GM18520 (cell line): ENCODE results near the gene BTBD2.
A peak's percentile ranks its signal among the peaks of the same experiment; 100 is the strongest.

Experiments
- ATAC-seq: cut with Tn5 transposase; IDR thresholded peaks from one replicate; pipeline ENCODE4 v1.9.1; 2021; ENCODE audit not compliant: unreplicated experiment

BTBD2 gene

GRCh38 chr19:2050991-2051772 is 35.7 kb upstream of the BTBD2 start, which contains the start of gene MKNK2:
Gene MKNK2 (minus strand): TSS chr19:2051244. CDS start chr19:2050851, 393 bp downstream.
- peak; percentile 42 for ATAC-seq

GRCh38 chr19:2050349-2050990 is 35.0 kb upstream of the BTBD2 start:
- ATAC-seq, result peak; percentile 0

- no peak for ATAC-seq
Measured at GRCh38 chr19:2049741-2050348, 34.3 kb upstream of the BTBD2 start.

DNA sequence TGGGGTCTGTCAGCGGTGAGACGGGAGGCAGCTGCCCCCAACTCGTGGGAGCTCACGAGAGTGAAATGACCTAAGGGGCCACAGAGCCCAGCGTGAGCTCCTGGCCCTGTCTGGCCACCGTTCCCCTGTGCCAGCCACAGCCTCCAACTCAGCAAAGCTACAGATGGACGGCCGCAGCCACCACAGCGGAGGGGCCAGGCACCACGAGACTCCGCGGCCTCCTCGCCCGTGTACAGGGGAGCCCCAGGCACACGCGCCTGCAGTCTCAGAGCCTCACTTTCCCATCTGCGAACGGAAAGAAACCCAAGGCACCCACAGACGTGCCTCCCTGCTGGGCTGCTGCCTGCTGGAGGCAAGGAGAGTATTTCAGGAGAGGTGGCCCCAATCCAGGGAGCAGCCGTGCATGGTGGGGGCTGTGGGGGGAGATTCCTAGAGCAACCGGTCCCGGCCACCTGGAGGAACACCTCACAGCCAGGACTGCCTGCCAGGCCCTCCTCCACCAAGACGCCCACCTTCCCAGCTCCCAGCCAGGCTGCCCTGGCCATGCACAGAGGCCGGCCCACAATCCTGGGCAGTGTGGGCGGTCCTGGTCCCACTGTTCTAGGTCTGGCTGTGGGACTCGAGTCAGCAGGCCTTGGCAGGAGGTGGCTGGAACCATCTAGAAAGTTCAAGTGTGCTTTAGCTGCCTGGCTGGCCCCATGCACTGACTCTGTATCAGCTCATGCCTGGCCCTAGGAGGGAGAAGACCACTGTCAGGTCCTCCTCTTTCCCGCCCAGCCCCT is 33.6 kb upstream of the BTBD2 start:
- no peak for ATAC-seq

DNA sequence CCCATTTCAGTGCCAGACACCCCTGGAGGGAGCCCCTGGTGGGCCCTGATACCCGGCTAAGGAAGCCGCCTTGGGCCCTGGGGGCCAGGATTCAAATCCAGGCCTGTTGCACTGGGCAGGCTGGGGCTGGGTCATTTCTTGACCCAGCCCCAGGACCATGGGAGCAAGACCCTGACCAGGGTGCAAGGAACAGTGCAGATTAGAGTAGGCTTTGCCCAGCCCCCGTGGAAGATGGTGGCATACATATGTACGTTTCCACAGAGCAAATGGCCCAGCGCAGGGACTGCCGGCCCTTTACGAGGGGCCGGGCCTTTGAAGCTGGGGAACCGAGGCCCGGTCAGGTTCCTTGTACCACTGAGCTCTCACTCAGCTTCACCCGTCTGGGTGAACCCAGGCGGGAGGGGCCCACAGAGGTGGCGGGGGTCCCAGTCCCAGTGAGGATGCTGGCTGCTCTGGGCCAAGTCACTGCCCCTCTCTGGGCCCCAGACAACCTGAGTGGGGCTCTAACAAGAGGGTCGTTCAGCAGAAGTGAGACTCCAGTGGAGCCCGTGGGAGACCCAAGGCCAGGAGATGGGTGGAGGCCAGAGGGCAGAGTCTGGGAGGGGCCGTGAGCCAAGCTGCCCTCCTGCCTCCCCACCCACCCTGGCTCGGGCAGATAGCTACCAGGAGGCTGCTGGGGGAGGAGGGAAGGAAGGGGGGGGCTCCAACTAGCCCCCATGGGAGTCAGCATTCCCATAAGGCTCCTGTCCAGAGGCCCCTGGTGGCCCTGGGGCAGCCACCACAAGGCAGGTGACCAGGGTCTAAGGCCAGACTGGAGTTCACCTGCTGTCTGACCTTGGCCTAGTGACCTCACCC is 32.8 kb upstream of the BTBD2 start:
- ATAC-seq, result no peak

- no peak for ATAC-seq
Measured at GRCh38 chr19:2047449-2048103, 32.1 kb upstream of the BTBD2 start.

GRCh38 chr19:2047076-2047448 is 31.5 kb upstream of the BTBD2 start:
- ATAC-seq, result no peak

DNA sequence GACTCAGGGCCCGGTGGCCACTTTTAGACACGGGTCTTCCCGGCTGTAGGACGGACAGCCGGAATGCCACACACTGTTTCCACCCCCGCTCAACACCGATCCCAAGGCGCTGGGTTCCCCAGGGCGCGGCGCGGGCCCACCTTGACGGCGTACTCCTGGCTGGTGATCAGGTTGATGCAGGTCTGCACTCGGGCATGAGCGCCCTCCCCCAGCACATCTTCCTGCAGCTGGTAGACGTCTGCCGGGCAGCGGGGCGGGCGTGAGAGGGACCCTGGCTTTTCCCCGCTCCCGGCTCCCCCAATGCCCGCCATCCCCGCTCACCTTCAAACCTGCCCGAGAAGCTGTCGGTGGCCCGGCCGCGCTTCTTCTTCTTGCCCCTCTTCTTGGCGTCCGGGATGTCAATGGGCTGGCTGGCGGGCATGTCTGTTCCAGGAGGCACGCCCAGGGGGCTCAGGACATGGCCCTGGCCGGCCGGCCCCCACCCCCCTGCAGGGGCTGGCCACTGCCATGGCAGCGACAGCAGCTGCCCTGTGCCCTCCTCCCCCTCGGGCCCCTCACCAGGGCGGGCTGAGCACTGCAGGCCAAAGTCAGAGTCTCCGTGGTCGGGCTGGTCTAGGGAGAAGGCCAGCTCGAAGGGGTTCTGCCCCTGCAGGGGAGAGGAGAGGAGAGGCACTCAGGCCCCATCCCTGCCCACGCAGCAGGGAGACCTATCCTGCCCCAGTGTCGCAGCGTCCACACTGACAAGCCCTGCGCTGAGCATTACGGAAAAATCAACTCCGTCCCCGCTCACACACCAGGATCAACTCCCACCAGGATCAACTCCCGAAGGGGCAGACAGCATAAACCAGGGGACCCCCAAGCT is 30.8 kb upstream of the BTBD2 start:
- ATAC-seq, result no peak

DNA sequence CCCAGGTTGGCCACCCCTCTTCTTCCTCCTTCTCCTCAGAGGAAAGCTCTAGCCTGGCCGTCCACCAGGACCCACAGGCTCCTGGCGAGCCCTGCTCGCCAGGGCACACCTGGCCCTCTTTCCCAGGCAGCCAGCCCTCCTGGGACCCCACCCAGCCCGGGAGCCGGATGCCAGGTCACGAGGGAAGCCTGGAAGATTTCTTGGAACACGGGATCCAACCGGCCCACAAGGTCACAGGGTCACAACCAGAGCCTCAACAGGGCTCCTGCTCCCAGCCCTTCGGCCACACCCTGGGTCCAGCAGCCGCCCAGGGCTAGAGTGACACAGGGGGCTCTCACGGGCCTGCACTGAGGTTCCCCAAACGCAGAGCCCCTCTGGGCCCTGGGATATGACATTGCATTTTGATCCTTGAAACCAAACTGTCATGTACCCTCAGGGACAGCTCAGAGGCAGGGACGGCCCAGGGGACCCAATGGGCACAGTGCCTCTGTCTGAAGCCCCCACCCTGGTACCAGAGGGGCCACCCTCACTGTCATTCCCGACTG is 30.1 kb upstream of the BTBD2 start:
- no peak for ATAC-seq

GRCh38 chr19:2044709-2045500 is 29.4 kb upstream of the BTBD2 start:
- ATAC-seq, result no peak

DNA sequence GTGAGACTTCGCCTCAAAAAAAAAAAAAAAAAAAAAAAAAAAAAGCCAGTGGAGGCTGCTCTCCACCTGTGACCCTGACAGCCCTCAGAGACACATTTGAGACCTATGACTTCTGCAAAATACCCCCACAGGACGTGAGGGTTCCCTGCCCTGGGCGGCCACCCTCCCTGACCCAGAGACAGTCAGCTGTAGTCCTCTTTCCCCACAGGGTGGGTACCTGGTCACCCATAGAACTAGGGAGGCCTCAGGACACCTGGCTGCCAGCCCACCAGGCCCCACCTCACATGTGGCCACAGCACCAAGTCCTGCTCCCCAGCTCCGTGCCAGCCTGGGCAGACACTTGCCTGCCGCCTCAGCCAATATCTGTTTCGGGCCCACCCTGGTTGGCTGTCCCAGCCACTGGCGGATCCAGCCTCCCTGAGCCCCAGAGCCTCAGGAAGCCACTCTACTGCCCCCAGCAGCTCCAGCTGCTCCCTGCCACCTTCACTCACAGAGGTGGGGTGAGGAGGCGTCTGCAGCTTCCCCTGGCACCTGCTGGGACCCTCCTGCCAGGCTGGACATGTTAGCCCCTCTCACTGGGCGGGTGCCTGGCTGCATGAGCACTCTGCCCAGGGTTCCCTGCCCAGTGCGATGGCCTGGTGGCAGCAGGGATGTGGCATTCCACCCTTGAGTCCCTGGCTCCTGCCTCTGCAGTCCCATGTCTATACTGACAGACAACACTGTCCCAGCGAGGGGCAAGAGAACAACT is 28.6 kb upstream of the BTBD2 start:
- ATAC-seq, result no peak

DNA sequence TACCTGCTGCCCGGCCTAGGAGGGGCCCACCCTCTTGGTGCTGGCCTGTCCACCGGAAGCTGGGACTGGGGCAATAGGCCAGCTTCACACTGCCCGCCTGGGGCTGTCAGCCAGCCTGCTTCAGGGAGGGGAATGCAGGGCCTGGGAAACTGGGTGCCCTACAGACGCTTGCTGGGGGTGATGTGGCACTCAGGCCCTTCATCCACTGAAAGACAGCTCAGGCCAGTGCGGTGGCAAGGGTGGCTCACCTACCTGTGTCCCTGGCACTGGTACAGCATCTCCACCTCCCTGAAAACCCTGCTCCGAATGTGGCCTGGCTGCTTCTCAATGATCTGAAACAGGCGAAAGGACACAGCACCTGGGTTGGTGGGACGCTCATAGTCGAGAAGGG is 27.7 kb upstream of the BTBD2 start:
- no peak for ATAC-seq

GRCh38 chr19:2042485-2043250 is 27.2 kb upstream of the BTBD2 start:
- no peak for ATAC-seq

DNA sequence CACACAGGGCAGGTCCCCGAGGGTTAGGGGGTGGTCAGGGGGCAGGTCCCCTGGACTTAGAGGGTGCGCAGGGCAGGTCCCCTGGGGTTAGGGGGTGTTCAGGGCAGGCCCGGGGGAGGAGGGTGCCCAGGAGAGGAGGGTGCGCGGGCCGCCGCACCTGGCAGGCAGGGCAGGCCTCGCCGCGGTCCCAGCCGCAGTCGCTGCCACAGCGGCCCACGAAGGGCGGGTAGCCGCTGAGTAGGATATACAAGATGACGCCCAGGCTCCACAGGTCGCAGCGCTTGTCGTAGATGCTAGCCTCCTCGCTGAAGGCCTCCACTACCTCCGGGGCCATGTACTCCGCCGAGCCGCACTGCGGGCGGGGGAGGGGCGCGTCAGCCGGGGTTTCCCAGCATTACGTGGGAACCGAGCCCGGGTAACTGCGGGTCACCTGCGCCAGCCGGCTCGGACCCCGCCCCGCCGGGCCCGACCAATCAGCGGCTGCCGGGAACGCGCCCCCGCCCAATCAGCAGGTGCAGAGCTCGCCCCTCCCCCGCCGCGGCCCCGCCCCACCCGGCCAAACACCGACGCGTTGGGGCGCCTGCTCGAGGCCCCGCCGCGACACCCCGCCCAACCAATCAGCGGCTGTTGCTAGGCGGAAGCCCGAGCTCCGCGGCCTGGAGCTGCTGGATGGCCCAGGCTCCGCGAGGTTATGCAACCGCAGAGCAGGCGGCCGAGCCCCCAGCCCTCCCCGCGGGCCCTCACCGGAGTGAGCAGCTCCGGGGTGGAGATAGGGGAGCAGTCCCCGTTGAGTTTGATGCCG is 26.4 kb upstream of the BTBD2 start:
- ATAC-seq, result peak; percentile 34

DNA sequence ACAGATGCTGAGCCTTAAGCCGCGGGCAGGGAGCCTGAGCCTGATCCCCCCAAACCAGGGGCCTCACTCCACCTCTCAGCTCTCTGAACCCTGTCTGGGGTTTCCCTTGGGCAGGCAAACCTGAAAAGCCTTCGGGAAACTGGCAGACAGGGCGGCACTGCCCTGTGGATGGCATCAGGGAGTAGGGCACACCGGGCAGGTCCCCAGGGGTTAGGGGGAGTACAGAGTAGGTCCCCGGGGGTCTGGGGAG is 25.8 kb upstream of the BTBD2 start:
- no peak for ATAC-seq
